ENCODE data around the gene ATP5PD.

Gene ATP5PD
- total RNA-seq, result 40.5 to 80.2 (median 71.3) reads per million in 9 experiments

- H3K9me3 Mint-ChIP-seq, result no peaks in the 10 kb centered on the region
These were observed at the start of gene ATP5PD, which contains the start of gene KCTD2 for GRCh38 chr17:75046407-75047289. TSS of gene ATP5PD (minus strand) at chr17:75046969. CDS start at chr17:75042650, 4,319 bp downstream. TSS of gene KCTD2 (plus strand) at chr17:75047225. CDS start at chr17:75047251, 26 bp downstream.

GRCh38 chr17:75096082-75096625 lies 49.4 kb upstream of the ATP5PD start:
- Mint-ChIP-seq H3K4me1 (ENCODE audit: low read depth in 2 of 2) (no peaks in the 10 kb centered on the region), H3K27ac (no peak overlapping the region), H3K27me3 (no peaks in the 10 kb centered on the region), H3K36me3 (ENCODE audit: insufficient read depth) (peaks cover 5% of the 10 kb centered on the region), H3K4me3 (no peak overlapping the region), H3K9me3 (no peaks in the 10 kb centered on the region)
- ATAC-seq (replicated peaks) (peak; percentile 27), DNase-seq (no peak)

More at GRCh38 chr17:75046407-75047289, at the start of gene ATP5PD, which contains the start of gene KCTD2:
- ATAC-seq (replicated peaks), result peak; percentile 91
- H3K4me1 Mint-ChIP-seq (ENCODE audit: low read depth in 2 of 2), result peaks cover 21 to 38% of the 10 kb centered on the region in 2 donors
- H3K36me3 Mint-ChIP-seq (ENCODE audit: insufficient read depth), result peaks cover 31% of the 10 kb centered on the region
- peak; percentile 91 to 92 (median 91) for DNase-seq
- H3K27ac Mint-ChIP-seq, result peak within 1 kb of the TSS; percentile 95 to 97
- H3K27me3 Mint-ChIP-seq, result no peaks in the 10 kb centered on the region
- H3K4me3 Mint-ChIP-seq, result peak within 1 kb of the TSS; percentile 95 to 100

GRCh38 chr17:75094871-75095399 lies 48.2 kb upstream of the ATP5PD start:
- no peak overlapping the region for H3K4me3 Mint-ChIP-seq
- H3K36me3 Mint-ChIP-seq (ENCODE audit: insufficient read depth), result peaks cover 4% of the 10 kb centered on the region
- H3K4me1 Mint-ChIP-seq (ENCODE audit: low read depth in 2 of 2), result peaks cover 3% of the 10 kb centered on the region in 2 donors
- H3K27me3 Mint-ChIP-seq, result no peaks in the 10 kb centered on the region
- no peak for DNase-seq
- ATAC-seq (replicated peaks), result no peak
- H3K9me3 Mint-ChIP-seq, result no peaks in the 10 kb centered on the region
- no peak overlapping the region for H3K27ac Mint-ChIP-seq

- ATAC-seq (replicated peaks) (no peak), DNase-seq (no peak)
- Mint-ChIP-seq H3K4me3 (no peak overlapping the region), H3K4me1 (ENCODE audit: low read depth in 2 of 2) (peaks cover 3% of the 10 kb centered on the region in 2 donors), H3K27ac (no peak overlapping the region), H3K27me3 (no peaks in the 10 kb centered on the region), H3K9me3 (no peaks in the 10 kb centered on the region), H3K36me3 (ENCODE audit: insufficient read depth) (peaks cover 3% of the 10 kb centered on the region)
These were observed 46.9 kb upstream of the ATP5PD start for GRCh38 chr17:75093548-75094158.

- DNase-seq (no peak), ATAC-seq (replicated peaks) (no peak)
- no peak overlapping the region for H3K27ac Mint-ChIP-seq
- H3K36me3 Mint-ChIP-seq (ENCODE audit: insufficient read depth), result peaks cover 3% of the 10 kb centered on the region
- no peaks in the 10 kb centered on the region for H3K9me3 Mint-ChIP-seq
- H3K4me1 Mint-ChIP-seq (ENCODE audit: low read depth in 2 of 2), result peaks cover 3 to 9% of the 10 kb centered on the region in 2 donors
- H3K27me3 Mint-ChIP-seq, result no peaks in the 10 kb centered on the region
- no peak overlapping the region for H3K4me3 Mint-ChIP-seq
These were observed 45.1 kb upstream of the ATP5PD start for GRCh38 chr17:75091855-75092327.

GRCh38 chr17:75090871-75091854 lies 44.4 kb upstream of the ATP5PD start:
- ATAC-seq (replicated peaks), result no peak
- Mint-ChIP-seq H3K27ac (peak overlapping the region; percentile 44 to 61), H3K4me3 (no peak overlapping the region), H3K4me1 (ENCODE audit: low read depth in 2 of 2) (peaks cover 3 to 14% of the 10 kb centered on the region in 2 donors), H3K36me3 (ENCODE audit: insufficient read depth) (peaks cover 3% of the 10 kb centered on the region), H3K27me3 (no peaks in the 10 kb centered on the region), H3K9me3 (no peaks in the 10 kb centered on the region)
- no peak for DNase-seq

- Mint-ChIP-seq H3K4me1 (ENCODE audit: low read depth in 2 of 2) (peaks cover 3 to 14% of the 10 kb centered on the region in 2 donors), H3K9me3 (no peaks in the 10 kb centered on the region), H3K4me3 (peak overlapping the region; percentile 65 to 73), H3K36me3 (ENCODE audit: insufficient read depth) (no peaks in the 10 kb centered on the region), H3K27me3 (no peaks in the 10 kb centered on the region), H3K27ac (peak overlapping the region in 1 of 2 donors; percentile 66)
- ATAC-seq (replicated peaks), result no peak
- no peak for DNase-seq
These were observed 42.0 kb upstream of the ATP5PD start for GRCh38 chr17:75088465-75089417.

GRCh38 chr17:75087558-75088453 lies 41.0 kb upstream of the ATP5PD start, which contains the start of gene SLC16A5:
TSS of gene SLC16A5 (plus strand) at chr17:75087954. CDS start at chr17:75093637, 5,683 bp downstream.
- Mint-ChIP-seq H3K36me3 (ENCODE audit: insufficient read depth) (no peaks in the 10 kb centered on the region), H3K9me3 (no peaks in the 10 kb centered on the region), H3K4me3 (peak within 1 kb of the TSS; percentile 65 to 73), H3K4me1 (ENCODE audit: low read depth in 2 of 2) (peaks cover 3 to 14% of the 10 kb centered on the region in 2 donors), H3K27ac (peak within 1 kb of the TSS; percentile 66 to 83), H3K27me3 (peaks cover 0 to 2% of the 10 kb centered on the region in 2 donors)
- ATAC-seq (replicated peaks) (peak; percentile 78), DNase-seq (peak in 1 of 3 experiments; percentile 10)

- peak overlapping the region; percentile 32 to 83 for H3K27ac Mint-ChIP-seq
These were observed 40.4 kb upstream of the ATP5PD start for GRCh38 chr17:75087182-75087557.

GRCh38 chr17:75086496-75087181 lies 39.9 kb upstream of the ATP5PD start:
- H3K27ac Mint-ChIP-seq, result peak overlapping the region; percentile 32 to 83
- peak overlapping the region; percentile 65 to 73 for H3K4me3 Mint-ChIP-seq
- no peaks in the 10 kb centered on the region for H3K9me3 Mint-ChIP-seq
- H3K27me3 Mint-ChIP-seq, result peaks cover 0 to 14% of the 10 kb centered on the region in 2 donors
- peaks cover 3 to 14% of the 10 kb centered on the region in 2 donors for H3K4me1 Mint-ChIP-seq (ENCODE audit: low read depth in 2 of 2)
- H3K36me3 Mint-ChIP-seq (ENCODE audit: insufficient read depth), result no peaks in the 10 kb centered on the region
- no peak for ATAC-seq (replicated peaks)
- no peak for DNase-seq

More at GRCh38 chr17:75087182-75087557, 40.4 kb upstream of the ATP5PD start:
- ATAC-seq (replicated peaks), result peak; percentile 6
- H3K9me3 Mint-ChIP-seq, result no peaks in the 10 kb centered on the region
- peak overlapping the region; percentile 65 to 73 for H3K4me3 Mint-ChIP-seq
- DNase-seq, result no peak
- H3K27me3 Mint-ChIP-seq, result peaks cover 0 to 9% of the 10 kb centered on the region in 2 donors
- peaks cover 3 to 14% of the 10 kb centered on the region in 2 donors for H3K4me1 Mint-ChIP-seq (ENCODE audit: low read depth in 2 of 2)
- H3K36me3 Mint-ChIP-seq (ENCODE audit: insufficient read depth), result no peaks in the 10 kb centered on the region
